GM10266 (cell line): ENCODE data around the gene KIAA1614.

Source experiments
- DNase-seq: peaks from one replicate; pipeline ENCODE4 v3.0.0; 2012; ENCODE audit errors: extremely low spot score
- TF ChIP-seq, protein P1 (sequence below): IDR thresholded peaks from 2 replicates; pipeline ENCODE4 v1.5.1; 2012; ENCODE audit warnings: mild to moderate bottlenecking, low read depth; ENCODE audit not compliant: control insufficient read depth, insufficient read depth; ENCODE audit errors: missing control alignments

KIAA1614 gene

GRCh38 chr1:180887841-180888240, 24.9 kb upstream of the KIAA1614 start:
- TF ChIP-seq, protein P1, sequence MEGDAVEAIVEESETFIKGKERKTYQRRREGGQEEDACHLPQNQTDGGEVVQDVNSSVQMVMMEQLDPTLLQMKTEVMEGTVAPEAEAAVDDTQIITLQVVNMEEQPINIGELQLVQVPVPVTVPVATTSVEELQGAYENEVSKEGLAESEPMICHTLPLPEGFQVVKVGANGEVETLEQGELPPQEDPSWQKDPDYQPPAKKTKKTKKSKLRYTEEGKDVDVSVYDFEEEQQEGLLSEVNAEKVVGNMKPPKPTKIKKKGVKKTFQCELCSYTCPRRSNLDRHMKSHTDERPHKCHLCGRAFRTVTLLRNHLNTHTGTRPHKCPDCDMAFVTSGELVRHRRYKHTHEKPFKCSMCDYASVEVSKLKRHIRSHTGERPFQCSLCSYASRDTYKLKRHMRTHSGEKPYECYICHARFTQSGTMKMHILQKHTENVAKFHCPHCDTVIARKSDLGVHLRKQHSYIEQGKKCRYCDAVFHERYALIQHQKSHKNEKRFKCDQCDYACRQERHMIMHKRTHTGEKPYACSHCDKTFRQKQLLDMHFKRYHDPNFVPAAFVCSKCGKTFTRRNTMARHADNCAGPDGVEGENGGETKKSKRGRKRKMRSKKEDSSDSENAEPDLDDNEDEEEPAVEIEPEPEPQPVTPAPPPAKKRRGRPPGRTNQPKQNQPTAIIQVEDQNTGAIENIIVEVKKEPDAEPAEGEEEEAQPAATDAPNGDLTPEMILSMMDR, result no peak
- DNase-seq, result no peak

- DNase-seq, result no peak
- TF ChIP-seq, protein P1, result no peak
Observed at GRCh38 chr1:180888870-180889269, 23.8 kb upstream of the KIAA1614 start.

- no peak for DNase-seq
- TF ChIP-seq, protein P1, result no peak
Observed at GRCh38 chr1:180889325-180889724, 23.4 kb upstream of the KIAA1614 start.

GRCh38 chr1:180892272-180892671, 20.4 kb upstream of the KIAA1614 start:
- TF ChIP-seq, protein P1, result no peak
- DNase-seq, result no peak

DNA sequence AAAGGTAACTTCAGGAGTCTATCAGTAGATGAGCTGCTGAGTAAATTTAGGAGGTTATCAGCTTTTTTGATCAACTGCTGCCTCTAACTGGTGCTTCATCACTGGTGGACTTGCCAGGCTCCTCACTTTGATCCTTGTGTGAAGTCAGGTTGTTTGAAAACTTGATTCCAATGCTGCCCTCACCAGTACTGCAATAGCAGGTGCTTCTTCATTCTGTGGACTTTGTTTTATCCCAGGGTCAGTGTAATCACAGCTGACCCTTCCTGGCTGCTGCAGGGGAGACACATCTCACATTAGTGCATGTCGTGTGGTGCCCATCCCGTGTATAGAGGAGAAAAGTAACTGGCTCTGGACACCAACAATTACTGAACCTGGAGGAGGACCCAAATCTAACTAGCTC, 20.0 kb upstream of the KIAA1614 start:
- DNase-seq, result no peak

GRCh38 chr1:180893614-180894013, 19.1 kb upstream of the KIAA1614 start:
- no peak for DNase-seq
- TF ChIP-seq, protein P1, result no peak

More for the DNA sequence above, 20.0 kb upstream of the KIAA1614 start:
- TF ChIP-seq, protein P1, result no peak

DNA sequence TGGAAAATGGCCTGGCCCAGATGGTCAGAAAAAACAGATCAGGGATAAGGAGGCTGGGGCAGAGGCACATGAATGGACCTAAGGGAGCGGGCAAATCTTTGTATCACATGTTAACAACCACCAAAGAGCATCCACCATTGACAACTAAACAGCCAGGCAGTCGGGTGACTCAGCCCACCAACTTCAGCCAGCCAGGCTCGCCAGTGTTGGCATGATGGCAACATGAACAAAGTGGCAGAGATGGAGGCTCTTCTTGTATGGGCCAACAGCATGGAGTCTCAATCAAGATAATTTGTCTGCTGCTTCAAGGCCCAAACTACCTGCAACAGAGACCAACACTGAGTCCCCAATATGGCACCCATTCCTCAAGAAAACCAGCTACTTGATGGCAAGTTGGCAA, 16.5 kb upstream of the KIAA1614 start:
- TF ChIP-seq, protein P1, result no peak
- no peak for DNase-seq
